GM21381 (cell line): ENCODE data around the gene PDE4B.

Source experiments
- ATAC-seq: cut with Tn5 transposase; IDR thresholded peaks from one replicate; pipeline ENCODE4 v1.9.1; 2021; ENCODE audit warnings: mild to moderate bottlenecking, moderate library complexity; ENCODE audit not compliant: unreplicated experiment

The PDE4B gene

GRCh38 chr1:66226985-66227384 lies 434.3 kb downstream of the PDE4B start:
- ATAC-seq, result no peak

GRCh38 chr1:66227966-66228365 lies 435.3 kb downstream of the PDE4B start:
- ATAC-seq, result no peak

- ATAC-seq, result no peak
Measured at GRCh38 chr1:66231217-66231616, 438.5 kb downstream of the PDE4B start.

- no peak for ATAC-seq
Measured at GRCh38 chr1:66231681-66232463, 439.2 kb downstream of the PDE4B start.

- ATAC-seq, result no peak
Measured at GRCh38 chr1:66237042-66237441, 444.3 kb downstream of the PDE4B start.

- no peak for ATAC-seq
Measured at GRCh38 chr1:66237722-66238479, 445.2 kb downstream of the PDE4B start.

GRCh38 chr1:66239834-66240233 lies 447.1 kb downstream of the PDE4B start:
- ATAC-seq, result no peak

GRCh38 chr1:66240491-66241484 lies 448.1 kb downstream of the PDE4B start:
- no peak for ATAC-seq

- peak; percentile 60 for ATAC-seq
Measured at GRCh38 chr1:66242646-66243547, 450.2 kb downstream of the PDE4B start.

GRCh38 chr1:66243548-66244130 lies 450.9 kb downstream of the PDE4B start:
- peak; percentile 33 for ATAC-seq

GRCh38 chr1:66244429-66244828 lies 451.7 kb downstream of the PDE4B start:
- no peak for ATAC-seq

- ATAC-seq, result no peak
Measured at GRCh38 chr1:66245691-66246090, 453.0 kb downstream of the PDE4B start.

- ATAC-seq, result no peak
Measured at GRCh38 chr1:66246351-66247269, 453.9 kb downstream of the PDE4B start.

GRCh38 chr1:66247415-66248208 lies 454.9 kb downstream of the PDE4B start:
- ATAC-seq, result peak; percentile 80

GRCh38 chr1:66248257-66248656 lies 455.6 kb downstream of the PDE4B start:
- ATAC-seq, result no peak

GRCh38 chr1:66248746-66249145 lies 456.1 kb downstream of the PDE4B start:
- no peak for ATAC-seq

- no peak for ATAC-seq
Measured at GRCh38 chr1:66250075-66250474, 457.4 kb downstream of the PDE4B start.

GRCh38 chr1:66250478-66250877 lies 457.8 kb downstream of the PDE4B start:
- no peak for ATAC-seq
